Measurements from ENCODE around the gene CCDC148.

DNA sequence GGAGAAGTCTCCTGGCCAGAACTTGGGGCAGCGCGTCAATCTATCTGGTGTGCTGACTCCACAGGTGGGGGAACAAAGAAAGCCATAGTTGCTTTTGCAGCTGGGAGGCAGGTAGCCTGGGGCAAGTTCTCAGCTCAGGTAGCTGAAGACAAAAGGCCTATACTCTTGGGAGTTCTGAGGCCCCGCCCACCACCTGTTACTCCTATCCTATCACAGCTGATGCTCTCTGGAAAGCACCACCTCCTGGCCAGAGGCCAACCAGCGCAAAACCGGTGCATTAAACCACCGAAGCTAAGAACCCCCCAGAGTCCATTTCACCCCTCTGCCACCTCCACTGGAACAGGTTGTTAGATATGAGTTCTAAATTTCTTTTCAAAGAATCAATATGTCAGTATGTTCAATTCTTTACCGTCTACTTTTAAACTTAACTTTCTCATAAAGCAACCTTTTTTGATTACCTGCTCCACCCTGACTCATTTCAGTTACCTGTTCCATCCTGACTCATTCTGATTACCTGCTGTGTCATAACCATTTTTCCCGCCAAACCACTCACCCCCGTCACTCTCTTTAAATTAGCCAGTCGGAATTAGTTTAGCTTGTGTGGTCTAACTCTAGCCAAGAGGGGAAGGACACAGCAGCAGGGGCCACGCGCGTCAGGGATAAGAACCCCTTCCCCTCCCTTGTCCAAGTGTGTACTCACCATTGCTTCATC is 311.5 kb downstream of the CCDC148 start:
- TF ChIP-seq, protein P1, sequence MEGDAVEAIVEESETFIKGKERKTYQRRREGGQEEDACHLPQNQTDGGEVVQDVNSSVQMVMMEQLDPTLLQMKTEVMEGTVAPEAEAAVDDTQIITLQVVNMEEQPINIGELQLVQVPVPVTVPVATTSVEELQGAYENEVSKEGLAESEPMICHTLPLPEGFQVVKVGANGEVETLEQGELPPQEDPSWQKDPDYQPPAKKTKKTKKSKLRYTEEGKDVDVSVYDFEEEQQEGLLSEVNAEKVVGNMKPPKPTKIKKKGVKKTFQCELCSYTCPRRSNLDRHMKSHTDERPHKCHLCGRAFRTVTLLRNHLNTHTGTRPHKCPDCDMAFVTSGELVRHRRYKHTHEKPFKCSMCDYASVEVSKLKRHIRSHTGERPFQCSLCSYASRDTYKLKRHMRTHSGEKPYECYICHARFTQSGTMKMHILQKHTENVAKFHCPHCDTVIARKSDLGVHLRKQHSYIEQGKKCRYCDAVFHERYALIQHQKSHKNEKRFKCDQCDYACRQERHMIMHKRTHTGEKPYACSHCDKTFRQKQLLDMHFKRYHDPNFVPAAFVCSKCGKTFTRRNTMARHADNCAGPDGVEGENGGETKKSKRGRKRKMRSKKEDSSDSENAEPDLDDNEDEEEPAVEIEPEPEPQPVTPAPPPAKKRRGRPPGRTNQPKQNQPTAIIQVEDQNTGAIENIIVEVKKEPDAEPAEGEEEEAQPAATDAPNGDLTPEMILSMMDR (IDR thresholded peaks at IDR 0.05), result no peak
- no peak for TF ChIP-seq POLR2A (IDR thresholded peaks at IDR 0.05)

Data from testis (tissue), 2 donors.